ENCODE measurements around the gene ZNF716.
"Not testable (repeated sequence)": the region's sequence is repeated elsewhere in the genome, so short reads cannot be mapped to it uniquely, and the experiment has no call there.

The ZNF716 gene

DNA sequence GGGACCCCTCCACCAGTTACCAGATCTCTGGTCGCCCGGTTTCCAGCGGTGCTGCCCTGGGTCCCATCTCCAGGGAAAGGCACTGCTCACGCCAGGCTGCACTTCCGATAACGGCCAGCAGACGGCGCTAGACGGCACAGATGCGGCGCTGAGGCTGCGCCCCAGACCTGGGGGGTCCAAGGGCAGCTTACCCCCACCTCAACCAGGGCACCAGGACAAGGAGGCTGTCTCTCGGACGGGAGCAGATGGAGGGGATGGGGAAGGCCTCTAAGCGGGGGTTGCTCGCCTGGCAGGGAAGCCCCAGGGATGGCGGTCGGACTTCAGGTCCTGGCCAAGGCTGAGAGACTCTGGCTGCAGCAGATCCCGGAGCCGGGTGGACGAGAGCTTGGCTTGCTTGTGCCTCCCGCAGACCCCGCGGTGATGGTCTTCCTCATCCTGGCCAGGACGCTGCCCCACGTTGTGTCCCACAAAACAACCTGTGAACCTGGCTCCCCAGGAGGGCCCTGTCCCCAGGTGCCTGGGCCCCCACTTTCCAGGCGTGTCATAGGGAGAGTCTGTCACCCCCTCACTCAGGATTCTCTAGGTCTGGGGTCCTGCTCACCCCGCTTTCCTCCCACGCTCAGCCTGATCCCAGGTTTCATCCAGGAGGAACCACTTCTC lies 23.9 kb upstream of the ZNF716 start:
- no peak for DNase-seq (ENCODE audit: low read depth in 3 of 3, low spot score in 1 of 3)

- DNase-seq (ENCODE audit: low read depth in 3 of 3, low spot score in 1 of 3), result no peak
Observed at GRCh38 chr7:57426629-57427003, 23.4 kb upstream of the ZNF716 start.

GRCh38 chr7:57427146-57427545 lies 22.8 kb upstream of the ZNF716 start:
- DNase-seq (ENCODE audit: low read depth in 3 of 3, low spot score in 1 of 3), result no peak

DNA sequence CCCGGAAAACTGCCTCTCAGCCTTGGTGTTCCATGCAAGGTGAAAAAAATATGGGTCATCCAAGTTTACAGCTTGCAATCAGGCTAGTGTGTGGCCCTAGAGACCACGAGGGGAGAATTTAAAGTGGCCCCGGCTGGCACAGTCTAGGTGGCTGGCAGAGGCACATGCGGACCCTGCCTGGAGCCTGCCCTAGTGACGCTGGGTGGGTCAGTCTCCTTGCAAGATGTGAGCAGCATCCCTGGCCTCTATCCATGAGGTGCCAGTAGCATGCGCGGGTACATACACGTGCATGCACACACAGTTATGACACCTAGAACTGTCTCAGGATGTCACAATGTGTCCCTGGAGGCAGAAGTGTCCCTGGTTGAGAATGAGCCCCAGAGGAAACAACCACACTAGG lies 22.4 kb upstream of the ZNF716 start:
- DNase-seq (ENCODE audit: low read depth in 3 of 3, low spot score in 1 of 3), result no peak

DNA sequence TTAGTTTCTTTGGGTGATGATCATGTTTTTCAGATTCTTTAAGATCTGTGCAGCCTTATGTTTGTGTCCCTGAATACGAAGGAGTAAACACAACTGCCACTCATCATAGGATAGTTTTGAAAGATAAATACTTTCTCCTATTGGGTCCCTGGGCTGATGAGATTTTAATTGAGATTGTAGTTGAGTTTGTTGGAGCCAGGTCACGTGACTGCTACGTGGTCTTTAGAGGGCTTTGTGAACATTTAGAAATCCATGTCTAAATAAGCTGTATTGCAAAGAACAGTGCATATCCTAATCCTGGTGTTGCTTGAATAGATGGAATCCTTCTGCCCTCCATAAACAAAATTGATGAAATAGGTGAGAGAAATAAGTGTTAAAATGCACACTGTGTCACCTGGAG lies 17.4 kb upstream of the ZNF716 start:
- no peak for DNase-seq (ENCODE audit: low read depth in 3 of 3, low spot score in 1 of 3)

DNA sequence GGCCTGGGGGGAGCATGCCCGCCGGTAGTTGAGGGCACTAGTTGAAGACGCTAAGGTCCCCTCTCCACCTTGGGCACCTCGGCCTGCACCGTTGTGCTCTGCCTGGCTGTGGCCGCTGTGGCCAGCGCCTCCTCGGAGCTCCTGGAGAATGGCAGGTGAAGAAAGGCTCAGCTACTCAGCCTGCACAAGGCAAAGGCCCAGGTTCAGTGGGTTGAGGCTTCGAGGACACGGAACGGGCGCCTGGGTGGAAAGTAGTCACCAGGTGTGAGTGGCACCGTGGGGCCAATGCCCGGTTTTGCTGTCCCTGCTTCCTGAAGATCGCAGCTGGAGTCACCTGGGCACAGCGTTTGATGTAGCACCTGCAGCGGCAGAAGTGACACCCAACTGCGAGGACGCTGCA lies 12.4 kb upstream of the ZNF716 start:
- DNase-seq (ENCODE audit: low read depth in 3 of 3, low spot score in 1 of 3), result no peak

- DNase-seq (ENCODE audit: low read depth in 3 of 3, low spot score in 1 of 3), result no peak
Observed at GRCh38 chr7:57438244-57438643, 11.7 kb upstream of the ZNF716 start.

DNA sequence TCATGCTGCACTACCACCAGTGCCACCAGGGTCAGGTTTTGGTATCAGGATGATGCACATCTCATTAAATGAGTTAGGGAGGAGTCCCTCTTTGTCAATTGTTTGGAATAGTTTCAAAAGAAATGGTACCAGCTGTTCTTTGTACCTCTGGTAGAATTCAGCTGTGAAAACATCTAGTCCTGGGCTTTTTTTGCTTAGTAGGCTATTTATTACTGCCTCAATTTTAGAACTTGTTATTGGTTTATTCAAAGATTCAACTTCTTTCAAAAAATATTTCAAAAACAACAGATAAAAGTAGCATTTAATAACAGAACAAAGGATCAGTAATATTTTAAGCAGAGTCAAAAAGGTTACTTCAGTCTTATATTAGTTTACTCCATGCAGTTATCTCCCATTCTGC lies 6.4 kb upstream of the ZNF716 start:
- no peak for DNase-seq (ENCODE audit: low read depth in 3 of 3, low spot score in 1 of 3)

DNA sequence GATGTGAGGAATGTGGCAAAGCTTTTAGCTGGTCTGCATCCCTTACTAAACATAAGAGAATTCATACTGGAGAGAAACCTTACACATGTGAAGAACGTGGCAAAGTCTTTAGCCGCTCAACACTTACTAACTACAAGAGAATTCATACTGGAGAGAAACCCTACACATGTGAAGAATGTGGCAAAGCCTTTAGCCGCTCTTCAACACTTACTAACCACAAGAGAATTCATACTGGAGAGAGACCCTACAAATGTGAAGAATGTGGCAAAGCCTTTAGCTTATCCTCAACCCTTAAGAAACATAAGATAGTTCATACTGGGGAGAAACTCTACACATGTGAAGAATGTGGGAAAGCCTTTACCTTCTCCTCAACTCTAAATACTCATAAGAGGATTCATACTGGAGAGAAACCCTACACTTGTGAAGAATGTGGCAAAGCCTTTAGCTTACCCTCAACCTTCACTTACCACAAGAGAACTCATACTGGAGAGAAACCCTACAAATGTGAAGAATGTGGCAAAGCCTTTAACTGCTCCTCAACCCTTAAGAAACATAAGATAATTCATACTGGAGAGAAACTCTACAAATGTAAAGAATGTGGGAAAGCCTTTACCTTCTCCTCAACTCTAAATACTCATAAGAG lies 19.3 kb downstream of the ZNF716 start:
- DNase-seq (ENCODE audit: low read depth in 3 of 3, low spot score in 1 of 3), result not testable (repeated sequence)

DNA sequence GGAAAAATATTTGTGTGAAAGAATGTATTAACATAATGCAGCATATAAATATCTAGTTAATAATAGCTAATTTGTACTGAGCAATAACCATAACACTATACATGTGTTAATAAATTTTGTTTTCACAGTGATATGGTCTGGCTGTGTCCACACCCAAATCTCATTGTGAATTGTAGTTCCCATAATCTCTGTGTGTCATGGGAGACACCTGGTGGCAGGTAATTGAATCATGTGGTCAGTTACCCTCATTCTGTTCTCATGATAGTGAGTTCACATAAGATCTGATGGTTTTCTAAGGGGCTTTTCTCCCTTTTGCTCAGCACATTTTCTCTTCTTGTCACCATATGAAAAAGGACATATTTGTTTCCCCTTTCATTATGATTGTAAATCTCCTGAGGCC lies 30.3 kb downstream of the ZNF716 start:
- not testable (repeated sequence) for DNase-seq (ENCODE audit: low read depth in 3 of 3, low spot score in 1 of 3)

- not testable (repeated sequence) for DNase-seq (ENCODE audit: low read depth in 3 of 3, low spot score in 1 of 3)
Observed at GRCh38 chr7:57485022-57485421, 35.0 kb downstream of the ZNF716 start.

DNA sequence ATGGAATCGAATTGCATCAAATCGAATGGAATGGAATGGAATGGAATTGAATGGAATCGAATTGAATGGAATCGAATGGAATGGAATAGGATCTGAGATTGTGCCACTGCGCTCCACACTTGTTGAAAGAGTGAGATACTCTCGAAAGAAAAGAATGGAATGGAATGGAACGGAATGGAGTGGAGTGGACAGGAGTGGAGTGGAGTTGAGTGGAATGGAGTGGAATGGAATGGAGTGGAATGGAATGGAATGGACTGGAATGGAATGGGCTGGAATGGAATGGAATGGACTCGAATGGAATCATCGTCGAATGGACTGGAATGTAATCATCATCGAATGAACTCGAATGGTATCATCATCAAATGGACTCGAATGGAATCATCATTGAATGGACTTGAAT lies 38.0 kb downstream of the ZNF716 start:
- no peak for DNase-seq (ENCODE audit: low read depth in 3 of 3, low spot score in 1 of 3)

DNA sequence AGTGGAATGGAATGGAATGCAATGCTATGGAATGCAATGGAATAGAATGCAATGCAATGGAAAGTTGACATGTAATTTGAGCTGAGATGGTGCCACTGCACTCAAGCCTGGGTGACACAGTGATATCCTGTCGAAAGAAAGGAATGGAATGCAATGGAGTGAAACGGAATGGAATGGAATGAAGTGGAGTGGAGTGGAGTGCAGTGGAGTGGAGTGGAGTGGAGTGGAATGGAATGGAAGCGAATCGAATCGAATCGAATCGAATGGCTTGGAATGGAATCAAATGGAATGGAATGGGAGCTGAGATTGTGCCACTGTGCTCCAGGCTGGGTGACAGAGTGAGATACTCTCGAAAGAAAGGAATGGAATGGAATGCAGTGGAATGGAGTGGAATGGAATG lies 45.1 kb downstream of the ZNF716 start:
- DNase-seq (ENCODE audit: low read depth in 3 of 3, low spot score in 1 of 3), result not testable (repeated sequence)

- DNase-seq (ENCODE audit: low read depth in 3 of 3, low spot score in 1 of 3), result no peak
Observed at GRCh38 chr7:57496395-57496794, 46.4 kb downstream of the ZNF716 start.

- no peak for DNase-seq (ENCODE audit: low read depth in 3 of 3, low spot score in 1 of 3)
Observed at GRCh38 chr7:57505176-57505575, 55.2 kb downstream of the ZNF716 start.
